T-helper 2 cell treated with Interferon-gamma antibody and Interleukin-4, amounts not matched to agents 5 μg/mL and 100 μg/mL, for 36 hours (primary cell): ENCODE results near the gene SOCS2.
"Not testable (repeated sequence)": the region's sequence is repeated elsewhere in the genome, so short reads cannot be mapped to it uniquely, and the experiment has no call there.

Experiments used
- DNase-seq: peaks from one replicate; pipeline ENCODE4 v3.0.0; 2021; ENCODE audit warnings: low spot score
- H3K27ac Mint-ChIP-seq: one replicate; pipeline ENCODE4 v1.8.0; 2021; ENCODE audit warnings: mild to moderate bottlenecking, mixed read lengths
- H3K27me3 Mint-ChIP-seq: one replicate; pipeline ENCODE4 v1.8.0; 2021; ENCODE audit warnings: low read depth, mixed read lengths
- H3K36me3 Mint-ChIP-seq: one replicate; pipeline ENCODE4 v1.8.0; 2021; ENCODE audit warnings: low read depth, mixed read lengths
- H3K4me1 Mint-ChIP-seq: one replicate; pipeline ENCODE4 v1.8.0; 2021; ENCODE audit warnings: low read depth, mixed read lengths
- H3K4me3 Mint-ChIP-seq: one replicate; pipeline ENCODE4 v1.8.0; 2022; ENCODE audit warnings: mild to moderate bottlenecking, moderate library complexity, mixed read lengths
- H3K9me3 Mint-ChIP-seq: one replicate; pipeline ENCODE4 v1.8.0; 2021; ENCODE audit warnings: mixed read lengths

SOCS2 gene

DNA sequence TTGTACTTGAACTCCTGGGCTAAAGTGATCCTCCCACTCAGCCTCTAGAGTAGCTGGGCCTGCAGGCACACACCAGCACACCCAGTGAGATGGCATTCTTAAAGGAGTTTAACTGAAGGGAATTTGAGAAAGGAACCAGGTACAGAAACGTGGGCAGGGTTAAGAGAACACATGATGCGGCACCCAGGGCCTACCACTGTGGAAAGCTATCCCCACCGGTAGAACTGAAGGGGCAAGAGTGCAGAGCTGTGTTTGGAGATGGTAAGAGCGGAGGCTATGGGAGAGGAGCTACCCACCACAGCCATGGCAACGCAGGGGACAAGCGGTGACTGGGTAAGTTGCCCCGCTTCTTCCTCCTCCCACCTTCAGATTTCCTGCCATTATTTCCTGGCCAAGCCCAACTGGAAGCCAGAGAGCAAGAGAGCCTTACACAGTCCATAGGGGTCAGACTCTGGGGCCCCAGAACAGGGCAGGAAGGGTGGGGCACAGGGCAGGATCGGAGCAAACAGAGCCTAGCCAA is 46.5 kb downstream of the SOCS2 start:
- Mint-ChIP-seq H3K4me1 (no peaks in the 10 kb centered on the region), H3K4me3 (no peak overlapping the region), H3K36me3 (no peaks in the 10 kb centered on the region), H3K27me3 (peaks cover 2% of the 10 kb centered on the region), H3K9me3 (no peaks in the 10 kb centered on the region), H3K27ac (no peak overlapping the region)
- no peak for DNase-seq

DNA sequence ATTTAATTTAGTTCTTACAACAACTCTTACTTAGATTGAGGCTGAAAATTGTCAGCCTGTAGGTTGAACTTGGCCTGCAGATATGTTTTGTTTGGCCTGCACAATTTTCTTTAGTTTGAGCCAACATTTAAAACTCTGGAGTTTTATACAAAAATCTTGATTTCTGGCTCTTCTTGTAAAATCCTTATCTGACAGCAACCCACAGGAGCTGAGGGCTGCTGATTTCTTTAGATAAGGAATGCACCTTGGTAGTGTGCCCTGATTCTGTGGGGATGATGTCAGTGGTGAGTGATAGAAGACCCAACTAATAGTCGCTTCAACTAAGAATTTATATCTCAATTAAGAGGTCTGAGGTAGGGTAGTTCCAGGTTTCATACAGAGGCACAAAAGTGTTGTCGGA is 49.5 kb downstream of the SOCS2 start:
- H3K4me3 Mint-ChIP-seq = no peak overlapping the region
- no peaks in the 10 kb centered on the region for H3K4me1 Mint-ChIP-seq
- H3K36me3 Mint-ChIP-seq = no peaks in the 10 kb centered on the region
- DNase-seq = no peak
- no peaks in the 10 kb centered on the region for H3K9me3 Mint-ChIP-seq
- no peak overlapping the region for H3K27ac Mint-ChIP-seq
- H3K27me3 Mint-ChIP-seq = peaks cover 2% of the 10 kb centered on the region

DNA sequence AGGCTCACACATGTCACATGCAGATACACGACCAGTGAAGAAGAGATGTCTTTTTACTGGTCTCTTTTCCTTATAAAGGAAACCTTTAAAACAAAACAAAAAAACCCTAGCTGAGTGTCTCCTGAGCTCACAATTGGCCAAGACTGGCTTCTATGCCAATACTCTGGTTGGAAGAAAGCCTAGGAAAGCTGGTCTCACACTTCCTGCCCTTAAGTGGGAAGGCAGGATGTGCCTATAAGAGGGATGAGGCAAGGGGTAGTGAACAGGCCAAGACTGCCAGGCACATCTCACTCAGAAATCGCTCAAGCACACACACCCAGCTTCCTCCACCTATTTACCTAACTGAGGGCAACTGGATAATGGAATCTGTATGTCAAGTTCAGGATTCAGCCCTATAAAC is 50.0 kb downstream of the SOCS2 start:
- Mint-ChIP-seq H3K4me3 (no peak overlapping the region), H3K27me3 (peaks cover 2% of the 10 kb centered on the region), H3K9me3 (no peaks in the 10 kb centered on the region), H3K27ac (no peak overlapping the region), H3K36me3 (no peaks in the 10 kb centered on the region), H3K4me1 (no peaks in the 10 kb centered on the region)
- DNase-seq = no peak

DNA sequence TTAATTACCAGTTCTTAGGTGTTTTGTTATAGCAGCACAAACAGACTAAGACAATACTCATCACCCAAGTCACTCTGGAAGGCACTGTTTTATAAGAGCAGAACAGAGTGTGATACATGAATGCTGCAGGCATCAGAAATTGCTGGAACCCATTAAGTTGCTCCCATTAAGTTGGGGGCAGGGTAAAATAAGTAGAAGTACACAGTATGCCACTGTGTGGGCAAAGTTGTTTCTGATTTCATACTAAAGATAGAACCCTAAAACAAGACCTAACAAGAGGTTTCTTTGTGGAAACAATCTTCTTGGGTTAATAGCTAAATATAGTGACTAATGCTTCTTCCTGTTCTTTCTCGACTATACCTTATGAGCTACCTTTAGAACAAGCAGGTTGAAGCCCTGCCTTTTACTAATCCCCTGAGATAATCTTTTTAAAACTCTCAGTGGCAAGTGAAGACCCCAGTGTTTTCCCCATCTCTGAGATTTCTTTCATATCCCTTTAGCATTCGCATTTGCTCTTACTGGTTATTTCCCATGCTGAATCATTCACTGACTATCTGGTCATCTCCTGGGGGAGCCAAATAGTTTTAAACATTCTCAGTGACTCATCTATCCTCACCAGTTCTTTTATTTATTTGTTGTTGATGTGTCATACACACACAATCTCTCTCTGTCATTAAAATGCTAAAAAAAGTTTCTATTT is 52.3 kb downstream of the SOCS2 start:
- DNase-seq = no peak
- Mint-ChIP-seq H3K4me1 (no peaks in the 10 kb centered on the region), H3K9me3 (no peaks in the 10 kb centered on the region), H3K4me3 (no peak overlapping the region), H3K27me3 (peaks cover 2% of the 10 kb centered on the region), H3K36me3 (no peaks in the 10 kb centered on the region), H3K27ac (no peak overlapping the region)

DNA sequence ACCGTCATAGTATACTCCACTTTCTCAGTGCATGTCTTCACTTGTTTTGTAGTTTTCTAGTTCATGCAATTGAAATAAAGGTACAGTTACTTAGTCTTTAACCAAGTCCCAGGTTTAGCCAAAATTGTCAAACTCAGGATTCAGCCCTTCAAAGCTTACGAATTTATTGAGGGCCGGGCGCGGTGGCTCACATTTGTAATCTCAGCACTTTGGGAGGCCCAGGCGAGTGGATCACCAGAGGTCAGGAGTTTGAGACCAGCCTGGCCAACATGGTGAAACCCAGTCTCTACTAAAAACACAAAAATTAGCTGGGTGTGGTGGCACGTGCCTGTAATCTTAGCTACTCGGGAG is 52.8 kb downstream of the SOCS2 start:
- not testable (repeated sequence) for H3K27ac Mint-ChIP-seq, H3K9me3 Mint-ChIP-seq, H3K4me3 Mint-ChIP-seq, H3K36me3 Mint-ChIP-seq, DNase-seq, H3K27me3 Mint-ChIP-seq, H3K4me1 Mint-ChIP-seq

DNA sequence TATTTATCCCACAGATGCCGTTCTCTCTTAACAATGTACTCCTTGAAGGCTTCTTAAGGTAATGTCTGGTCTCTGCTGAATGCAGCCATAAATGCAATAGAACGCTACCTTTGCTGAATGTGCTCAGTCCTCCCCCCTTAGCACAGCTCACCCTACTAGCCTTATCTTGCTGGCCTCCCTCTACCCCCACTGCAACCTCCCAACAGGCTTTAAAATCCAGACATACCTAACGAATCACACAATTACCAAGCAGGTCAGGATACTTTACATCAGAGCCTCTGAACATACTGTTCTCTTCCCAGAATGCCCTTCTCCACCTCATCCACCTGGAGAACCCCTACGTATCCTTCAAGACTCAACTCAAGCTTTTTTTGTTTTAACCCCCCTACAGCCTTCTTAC is 53.7 kb downstream of the SOCS2 start:
- Mint-ChIP-seq H3K27ac (no peak overlapping the region), H3K36me3 (no peaks in the 10 kb centered on the region), H3K27me3 (peaks cover 2% of the 10 kb centered on the region), H3K4me3 (no peak overlapping the region), H3K4me1 (no peaks in the 10 kb centered on the region), H3K9me3 (no peaks in the 10 kb centered on the region)
- no peak for DNase-seq
